NCI-H1417 (cell line): Measurements from ENCODE around the gene ID3.
A peak's percentile ranks its signal among the peaks of the same experiment; 100 is the strongest.

Source experiments
- DNase-seq, 3 experiments: peaks; one replicate each; lab custom pipeline; 2025; lab: John Stamatoyannopoulos, UW

ID3 gene

DNA sequence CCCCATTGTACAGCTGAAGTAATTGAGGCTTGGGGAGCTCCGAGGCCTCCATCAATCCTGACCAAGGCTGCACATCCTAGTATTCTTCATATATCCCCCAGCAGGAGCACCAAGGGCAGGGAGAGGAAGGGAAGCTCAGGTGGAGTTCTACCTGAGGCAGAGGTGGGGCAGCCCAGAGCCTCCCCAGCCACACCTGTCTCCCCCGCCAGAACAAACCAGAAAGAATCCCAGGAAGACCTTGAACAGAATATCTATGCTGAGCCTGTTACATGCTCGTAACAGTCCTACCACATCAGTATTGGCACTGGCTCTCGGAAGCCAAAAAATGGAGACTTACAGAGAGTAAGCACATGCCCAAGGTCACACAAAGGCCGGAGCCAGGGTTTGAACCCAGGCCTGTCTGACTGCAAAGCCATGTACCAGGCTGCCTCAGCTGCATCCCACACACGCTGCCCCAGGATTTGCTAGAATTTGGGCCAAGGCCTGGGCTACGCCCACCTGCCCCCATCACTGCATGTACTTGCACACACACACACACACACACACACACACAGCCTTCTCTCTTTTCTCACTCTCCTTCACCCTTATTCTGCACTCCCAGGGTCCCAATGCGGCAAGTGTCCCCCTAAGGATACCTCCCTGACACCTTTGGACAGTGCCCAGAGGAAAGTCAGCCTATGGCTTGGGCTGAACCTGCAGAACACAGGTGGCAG is 32.8 kb downstream of the ID3 start:
- no peak for DNase-seq

DNA sequence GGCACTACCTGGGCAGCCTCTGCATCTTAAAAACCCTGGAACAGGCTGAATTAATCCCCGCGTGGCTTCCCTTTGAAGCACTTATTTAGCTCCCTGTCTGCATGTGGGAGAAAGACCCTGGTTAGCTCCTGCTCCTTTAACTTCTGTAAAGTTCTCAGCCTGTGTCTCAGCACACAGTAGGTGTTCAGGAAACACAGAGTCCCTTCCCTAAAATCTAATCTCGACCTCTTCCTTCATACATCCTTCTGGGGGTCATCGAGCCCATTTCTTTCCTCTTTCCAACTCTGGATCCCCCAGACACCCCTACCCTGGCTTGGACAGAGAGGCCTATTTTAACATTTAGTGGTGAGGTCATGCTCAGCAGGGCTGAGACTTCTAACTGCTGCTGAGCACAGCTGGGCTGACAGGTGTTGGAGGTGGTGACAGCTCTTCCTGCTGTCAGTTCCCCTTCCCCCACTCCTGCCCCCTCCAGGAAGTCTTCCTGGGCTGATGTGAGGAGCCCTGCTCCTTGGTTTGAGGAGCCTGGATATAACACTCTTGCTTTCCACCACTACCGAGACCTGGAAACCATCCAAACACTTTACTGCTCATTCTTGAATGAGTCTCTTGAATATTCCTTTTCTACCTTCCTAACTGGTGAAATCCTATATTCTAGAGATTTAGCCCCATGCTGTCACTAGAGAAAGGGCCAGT is 33.6 kb downstream of the ID3 start:
- DNase-seq = peak in 2 of 3 experiments; percentile 26 to 40

DNA sequence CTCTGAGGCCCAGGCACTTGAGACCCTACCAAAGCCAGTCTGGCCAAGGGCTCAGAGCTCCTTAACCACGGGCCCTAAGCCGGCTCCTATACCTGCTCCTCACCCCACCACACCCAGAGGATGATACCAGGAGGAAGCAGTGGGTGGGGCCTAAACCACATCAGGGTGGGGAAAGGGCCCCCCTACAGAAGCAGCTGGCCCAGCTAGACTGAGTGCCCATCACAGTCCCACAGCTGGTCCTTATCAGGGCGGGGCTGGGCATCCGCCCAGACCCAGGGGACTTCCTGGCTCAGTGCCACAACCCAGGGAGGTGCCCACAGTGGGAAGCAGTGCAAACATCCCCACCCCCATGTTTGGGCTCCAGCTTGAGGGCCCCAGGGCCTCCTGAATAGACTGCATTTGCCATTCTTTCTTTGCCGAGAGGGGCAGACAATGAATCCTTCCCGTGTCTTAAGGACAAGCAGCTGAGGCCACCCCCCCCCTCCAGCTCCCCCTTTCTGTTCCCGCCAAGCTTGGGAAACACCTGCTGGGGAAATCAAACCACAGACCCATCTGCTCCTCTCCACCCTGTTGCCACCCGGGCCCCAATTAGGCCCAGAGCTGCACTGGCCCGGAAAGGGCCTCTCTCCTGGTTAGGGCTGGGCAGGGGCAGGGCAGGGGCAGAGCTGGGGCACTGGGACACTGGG is 34.4 kb downstream of the ID3 start:
- DNase-seq = peak; percentile 85 to 94 (median 93)

DNA sequence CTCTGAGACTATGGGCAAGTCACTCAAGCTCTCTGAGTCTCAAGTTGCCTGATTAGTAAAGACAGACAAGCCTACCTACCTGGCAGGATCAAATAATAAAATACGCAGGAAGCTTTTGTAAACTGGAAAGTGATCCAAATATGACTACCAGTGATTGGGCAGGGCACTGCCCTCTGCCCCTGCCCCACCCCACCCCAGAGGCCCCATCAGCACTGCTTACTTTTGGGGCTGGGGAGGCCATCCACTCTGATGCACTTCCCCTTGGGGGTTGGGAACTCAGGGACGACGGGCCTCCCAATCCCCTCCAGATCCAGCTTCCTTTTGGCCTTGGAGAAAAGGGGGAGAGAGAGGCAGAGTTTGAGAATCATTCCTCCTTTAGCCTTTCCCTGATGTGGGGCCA is 35.1 kb downstream of the ID3 start:
- no peak for DNase-seq

DNA sequence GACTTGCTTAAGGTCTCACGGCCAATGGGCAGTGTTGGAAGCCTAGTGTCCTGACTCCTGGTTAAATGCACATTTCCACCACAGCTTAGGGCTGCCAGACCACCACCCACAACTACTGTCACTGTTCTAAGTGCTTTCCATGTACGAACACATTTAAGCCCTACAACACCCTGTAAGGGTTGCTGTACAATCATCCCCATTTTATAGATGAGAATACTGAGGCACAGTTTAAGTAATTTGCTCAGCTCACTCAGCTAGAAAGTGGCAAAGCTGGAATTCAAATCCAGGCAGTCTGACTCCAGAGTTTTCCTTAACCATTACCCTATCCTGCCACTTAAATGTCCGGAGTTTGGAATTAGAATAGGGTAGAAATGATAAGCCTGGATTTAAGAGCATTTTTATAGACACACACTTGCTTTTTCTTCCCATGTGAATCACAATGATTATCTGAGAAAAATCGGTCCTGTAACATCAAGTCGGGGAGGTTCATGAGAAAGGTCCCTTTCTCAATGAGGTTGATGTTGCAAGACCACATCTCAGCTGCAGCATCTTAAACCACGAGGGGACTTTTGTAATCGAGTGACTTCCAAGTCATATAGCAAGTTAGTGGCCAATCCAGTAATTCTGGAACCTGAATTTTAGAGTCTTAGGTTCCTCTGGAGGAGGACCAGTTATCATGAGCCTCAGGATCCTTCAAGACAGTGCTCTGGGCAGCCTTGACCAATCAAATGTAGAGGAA is 36.9 kb downstream of the ID3 start:
- no peak for DNase-seq

DNA sequence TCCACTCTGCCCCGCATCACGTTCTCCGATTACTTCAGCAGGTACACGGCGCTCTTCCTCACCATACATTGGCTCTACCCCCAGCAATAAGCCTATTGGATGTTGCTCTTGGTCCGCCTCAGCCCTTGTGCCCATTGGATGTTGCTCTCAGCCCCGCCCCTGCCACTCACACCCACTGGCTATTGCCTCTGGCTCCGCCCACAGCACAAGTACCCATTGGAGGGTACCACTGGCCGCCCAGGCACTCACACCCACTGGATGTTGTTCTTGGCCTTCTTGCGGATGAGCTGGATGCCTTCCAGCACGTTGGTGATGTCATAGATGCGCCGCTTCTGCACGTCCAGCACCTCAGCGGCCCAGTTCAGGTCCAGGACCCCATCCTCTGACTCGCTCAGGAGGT is 37.7 kb downstream of the ID3 start:
- no peak for DNase-seq

DNA sequence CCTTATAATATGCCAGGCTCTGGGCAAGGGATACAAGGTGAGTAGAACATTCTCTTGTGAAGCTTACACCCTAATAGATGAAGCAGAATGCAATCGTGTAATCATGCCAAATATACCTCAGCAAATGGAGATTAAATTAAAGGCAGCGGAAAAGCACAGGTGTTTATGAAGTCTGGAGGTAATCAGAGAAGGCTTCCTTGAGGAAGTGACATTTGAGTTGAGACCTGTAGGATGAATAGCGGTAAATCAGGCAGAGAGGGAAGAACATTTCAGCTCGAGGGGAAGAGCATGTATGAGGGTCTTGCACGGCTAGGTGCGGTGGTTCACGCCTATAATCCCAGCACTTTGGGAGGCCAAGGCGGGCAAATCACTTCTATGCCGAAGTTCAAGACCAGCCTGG is 41.7 kb downstream of the ID3 start:
- DNase-seq = no peak

DNA sequence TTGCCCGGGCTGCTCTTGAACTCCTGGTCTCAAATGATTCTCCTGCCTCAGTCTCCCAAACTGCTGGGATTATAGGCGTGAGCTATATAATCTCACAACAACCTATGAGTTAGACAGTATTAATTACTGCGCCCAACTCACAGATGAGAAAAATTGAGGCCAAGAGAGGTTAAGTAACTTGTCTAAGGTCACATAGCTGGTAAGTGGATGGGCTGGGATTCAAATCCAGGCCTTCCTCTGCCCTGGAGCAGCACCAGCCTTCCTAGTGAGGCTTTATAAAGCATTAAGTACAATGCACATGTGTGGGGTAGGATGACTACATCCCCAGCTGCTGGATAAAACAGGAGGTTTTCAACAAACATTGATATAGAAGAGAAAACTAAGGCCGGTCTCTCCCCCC is 43.4 kb downstream of the ID3 start:
- DNase-seq = no peak

DNA sequence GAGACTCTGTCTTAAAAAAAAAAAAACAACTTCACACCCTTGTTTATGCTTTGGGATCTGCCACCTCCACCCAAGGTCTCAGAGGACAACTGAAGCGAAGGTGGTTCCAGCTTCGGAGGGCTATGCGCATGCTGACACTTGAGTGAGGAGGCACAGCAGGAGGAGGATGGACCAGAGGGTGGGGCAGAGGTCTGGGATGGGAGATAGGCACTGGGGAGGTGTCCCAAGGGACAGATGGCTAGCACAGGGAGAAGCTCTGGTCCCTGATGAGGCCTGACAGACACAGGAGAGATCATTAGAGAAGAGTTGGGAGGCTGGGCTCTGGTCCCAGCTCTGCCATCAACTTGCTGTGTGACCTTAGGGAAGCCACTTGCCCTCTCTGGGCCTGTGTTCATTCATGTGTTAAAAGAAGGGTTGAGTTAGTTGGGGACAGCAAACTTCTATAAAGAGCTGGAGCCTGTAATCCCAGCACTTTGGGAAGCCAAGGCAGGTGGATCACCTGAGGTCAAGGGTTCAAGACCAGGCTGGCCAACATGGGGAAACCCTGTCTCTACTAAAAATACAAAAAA is 45.1 kb downstream of the ID3 start:
- no peak for DNase-seq

DNA sequence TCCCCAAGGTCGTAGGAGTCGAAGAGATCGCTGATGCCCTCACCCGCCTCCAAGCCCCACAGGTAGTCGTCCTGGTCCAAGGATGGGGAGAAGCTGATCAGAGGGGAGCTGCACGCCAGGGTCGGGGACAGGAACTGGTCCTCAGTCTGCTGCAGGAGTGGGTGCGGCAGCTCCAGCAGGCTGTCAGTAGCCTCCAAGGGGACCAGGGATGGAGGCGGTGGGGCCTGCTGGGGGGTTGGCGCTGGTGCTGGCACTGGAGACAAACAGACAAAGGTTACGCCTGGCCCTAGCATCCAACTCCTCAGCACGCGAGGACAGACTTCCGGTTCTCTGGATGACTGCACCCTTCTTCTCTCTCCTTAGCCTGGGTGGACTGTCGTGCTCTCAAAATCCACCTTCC is 49.4 kb downstream of the ID3 start:
- DNase-seq = no peak
